ENCODE data around the gene BTN2A1. TPM values are rescaled to one million over a fixed set of nuclear protein-coding genes. Genes with fewer than 3 reads are reported as not detected.

Gene BTN2A1
- total RNA-seq, 2 experiments from 2014 or later: 15.4 to 23.4 TPM

DNA sequence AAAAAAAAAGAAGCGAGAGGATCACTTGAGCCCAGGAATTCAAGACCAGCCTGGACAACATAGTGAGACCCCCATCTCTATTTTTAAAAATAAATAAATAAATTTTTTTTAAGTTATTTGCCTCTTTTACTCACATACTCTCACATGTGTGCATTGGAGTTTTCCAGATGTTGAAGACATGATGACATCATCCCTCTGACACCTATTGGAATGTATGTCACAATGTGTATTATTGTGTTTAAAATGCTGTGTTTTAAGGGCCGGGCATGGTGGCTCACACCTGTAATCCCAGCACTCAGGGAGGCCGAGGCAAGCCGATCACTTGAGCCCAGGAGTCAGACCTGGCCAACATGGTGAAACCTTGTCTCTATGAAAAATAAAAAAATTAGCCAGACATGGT, 24.6 kb downstream of the BTN2A1 start:
- intact Hi-C loops (cut with micrococcal nuclease; ENCODE audit: unreplicated experiment): no loop called here

DNA sequence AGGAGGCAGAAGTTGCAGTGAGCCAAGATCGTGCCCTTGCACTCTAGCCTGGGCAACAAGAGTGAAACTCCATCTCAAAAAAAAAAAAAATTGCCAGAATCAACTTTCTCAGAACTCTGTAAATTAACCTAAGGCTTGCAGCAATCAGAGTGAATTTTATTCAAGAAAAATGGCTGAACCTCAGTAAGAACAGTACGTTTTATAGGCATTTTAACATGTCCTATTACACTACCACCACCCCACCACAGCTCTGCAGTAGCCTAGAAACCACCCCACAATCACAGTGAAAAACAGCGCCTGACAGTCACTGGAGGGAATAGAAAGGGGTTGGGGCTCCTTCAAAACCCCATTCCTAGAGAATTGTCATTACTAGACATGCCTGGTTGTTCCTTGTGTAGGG, 26.0 kb downstream of the BTN2A1 start:
- intact Hi-C loops (cut with micrococcal nuclease; ENCODE audit: unreplicated experiment): no loop called here
- H4K20me1 ChIP-seq (ENCODE audit: insufficient read depth, low read length): no peaks in the 10 kb centered on the region
- H3K36me3 ChIP-seq (ENCODE audit: insufficient read depth, low read length): peaks cover 9% of the 10 kb centered on the region; the same call in 1 of the 2 replicates
- no peak overlapping the region for H3K4me3 ChIP-seq (ENCODE audit: low read depth, low read length, poor library complexity, severe bottlenecking)
- H3K9me3 ChIP-seq (ENCODE audit: low read length): peaks cover 28% of the 10 kb centered on the region
- H3K79me2 ChIP-seq (ENCODE audit: insufficient read depth, low read depth, low read length): no peaks in the 10 kb centered on the region
- no peak for TF ChIP-seq EZH2phosphoT487 (IDR thresholded peaks at IDR 0.05; ENCODE audit: borderline replicate concordance, low read depth, low read length)
- TF ChIP-seq, protein P1, sequence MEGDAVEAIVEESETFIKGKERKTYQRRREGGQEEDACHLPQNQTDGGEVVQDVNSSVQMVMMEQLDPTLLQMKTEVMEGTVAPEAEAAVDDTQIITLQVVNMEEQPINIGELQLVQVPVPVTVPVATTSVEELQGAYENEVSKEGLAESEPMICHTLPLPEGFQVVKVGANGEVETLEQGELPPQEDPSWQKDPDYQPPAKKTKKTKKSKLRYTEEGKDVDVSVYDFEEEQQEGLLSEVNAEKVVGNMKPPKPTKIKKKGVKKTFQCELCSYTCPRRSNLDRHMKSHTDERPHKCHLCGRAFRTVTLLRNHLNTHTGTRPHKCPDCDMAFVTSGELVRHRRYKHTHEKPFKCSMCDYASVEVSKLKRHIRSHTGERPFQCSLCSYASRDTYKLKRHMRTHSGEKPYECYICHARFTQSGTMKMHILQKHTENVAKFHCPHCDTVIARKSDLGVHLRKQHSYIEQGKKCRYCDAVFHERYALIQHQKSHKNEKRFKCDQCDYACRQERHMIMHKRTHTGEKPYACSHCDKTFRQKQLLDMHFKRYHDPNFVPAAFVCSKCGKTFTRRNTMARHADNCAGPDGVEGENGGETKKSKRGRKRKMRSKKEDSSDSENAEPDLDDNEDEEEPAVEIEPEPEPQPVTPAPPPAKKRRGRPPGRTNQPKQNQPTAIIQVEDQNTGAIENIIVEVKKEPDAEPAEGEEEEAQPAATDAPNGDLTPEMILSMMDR (conservative IDR thresholded peaks at IDR 0.05; ENCODE audit: low read length): no peak
- peaks cover 17% of the 10 kb centered on the region for H3K4me1 ChIP-seq (ENCODE audit: insufficient read depth, low read length, poor library complexity, severe bottlenecking)
- no peak overlapping the region for H3K27ac ChIP-seq (ENCODE audit: low read depth, low read length, poor library complexity, severe bottlenecking)
- H3K4me2 ChIP-seq (ENCODE audit: low read length): no peak overlapping the region
- POLR2A ChIA-PET: interaction anchor here (1.6 to 2.3 kb wide), 4 partner anchors 8 to 19 kb away, joined by 5 to 17 read pairs (median 10); no protein-coding TSS in a partner anchor
- H3K9me2 ChIP-seq (ENCODE audit: insufficient read depth, low read length): no peaks in the 10 kb centered on the region
- DNase-seq (ENCODE audit: low spot score): no peak
- H2AFZ ChIP-seq (ENCODE audit: low read length): peak overlapping the region; percentile 38; the same call in 1 of the 2 replicates
- BruUV-seq (replicated peaks): no TSS peak
- CTCF ChIA-PET (ENCODE audit: unreplicated experiment): no interaction called here

More for the DNA sequence above, 24.6 kb downstream of the BTN2A1 start:
- Histone ChIP-seq H3K4me2 (ENCODE audit: low read length) (no peak overlapping the region), H3K79me2 (ENCODE audit: insufficient read depth, low read depth, low read length) (no peaks in the 10 kb centered on the region), H3K27ac (ENCODE audit: low read depth, low read length, poor library complexity, severe bottlenecking) (no peak overlapping the region), H4K20me1 (ENCODE audit: insufficient read depth, low read length) (no peaks in the 10 kb centered on the region), H3K4me3 (ENCODE audit: low read depth, low read length, poor library complexity, severe bottlenecking) (no peak overlapping the region), H3K9me3 (ENCODE audit: low read length) (peaks cover 24% of the 10 kb centered on the region), H2AFZ (ENCODE audit: low read length) (no peak overlapping the region), H3K4me1 (ENCODE audit: insufficient read depth, low read length, poor library complexity, severe bottlenecking) (peaks cover 28% of the 10 kb centered on the region), H3K9me2 (ENCODE audit: insufficient read depth, low read length) (no peaks in the 10 kb centered on the region), H3K36me3 (ENCODE audit: insufficient read depth, low read length) (peaks cover 9% of the 10 kb centered on the region; the same call in 1 of the 2 replicates)
- ChIA-PET POLR2A (interaction anchor here (1.9 kb wide), 1 partner anchor 8 kb away, joined by 4 read pairs; no protein-coding TSS in a partner anchor), CTCF (ENCODE audit: unreplicated experiment) (no interaction called here)
- TF ChIP-seq EZH2phosphoT487 (IDR thresholded peaks at IDR 0.05; ENCODE audit: borderline replicate concordance, low read depth, low read length): no peak
- TF ChIP-seq, protein P1 (conservative IDR thresholded peaks at IDR 0.05; ENCODE audit: low read length): no peak
- no TSS peak for BruUV-seq (replicated peaks)
- DNase-seq (ENCODE audit: low spot score): no peak

DNA sequence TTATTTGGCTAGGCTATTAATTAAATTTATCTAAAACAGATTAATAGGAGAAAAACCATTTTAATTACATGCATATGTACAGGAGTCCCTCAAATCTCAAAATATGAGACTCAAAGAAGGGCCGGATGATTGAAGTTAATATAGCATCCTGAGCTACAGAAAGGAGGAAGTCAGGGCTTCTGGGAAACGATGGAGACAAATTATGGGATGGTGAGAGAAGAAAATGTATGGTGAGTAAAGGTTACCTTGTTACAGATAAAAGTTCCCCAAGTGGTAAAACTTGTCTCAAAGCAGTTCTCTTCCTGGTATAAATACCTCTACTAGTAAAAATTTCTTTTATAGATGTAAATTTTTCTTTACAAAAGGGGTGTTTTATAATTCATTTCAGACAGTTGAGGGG, 26.4 kb downstream of the BTN2A1 start:
- intact Hi-C loops (cut with micrococcal nuclease; ENCODE audit: unreplicated experiment): no loop called here
- Histone ChIP-seq H3K4me2 (ENCODE audit: low read length) (no peak overlapping the region), H3K9me3 (ENCODE audit: low read length) (peaks cover 28% of the 10 kb centered on the region), H3K79me2 (ENCODE audit: insufficient read depth, low read depth, low read length) (no peaks in the 10 kb centered on the region), H4K20me1 (ENCODE audit: insufficient read depth, low read length) (no peaks in the 10 kb centered on the region), H3K4me3 (ENCODE audit: low read depth, low read length, poor library complexity, severe bottlenecking) (no peak overlapping the region), H3K27ac (ENCODE audit: low read depth, low read length, poor library complexity, severe bottlenecking) (no peak overlapping the region), H3K4me1 (ENCODE audit: insufficient read depth, low read length, poor library complexity, severe bottlenecking) (peaks cover 12% of the 10 kb centered on the region), H3K9me2 (ENCODE audit: insufficient read depth, low read length) (no peaks in the 10 kb centered on the region), H2AFZ (ENCODE audit: low read length) (peak overlapping the region; percentile 38; the same call in 1 of the 2 replicates), H3K36me3 (ENCODE audit: insufficient read depth, low read length) (peaks cover 9% of the 10 kb centered on the region; the same call in 1 of the 2 replicates)
- BruUV-seq (replicated peaks): no TSS peak
- POLR2A ChIA-PET: interaction anchor here (0.5 to 2.3 kb wide), 7 partner anchors 8 to 268 kb away, joined by 3 to 17 read pairs (median 5); partner anchors contain the start of genes BTN1A1 and HMGN4
- TF ChIP-seq EZH2phosphoT487 (IDR thresholded peaks at IDR 0.05; ENCODE audit: borderline replicate concordance, low read depth, low read length): no peak
- TF ChIP-seq, protein P1 (conservative IDR thresholded peaks at IDR 0.05; ENCODE audit: low read length): no peak
- DNase-seq (ENCODE audit: low spot score): no peak
- CTCF ChIA-PET (ENCODE audit: unreplicated experiment): no interaction called here
